K562 (cell line): Measurements from ENCODE around the gene ABHD16B. TPM values are rescaled to one million over a fixed set of nuclear protein-coding genes. Genes with fewer than 3 reads are reported as not detected.

Experiments used
- CEBPG ChIP-seq, 3 experiments: fragments of 200-800 bp in 1 of 3; sonication (Bioruptor generic) in 1 of 3; sonication (generic) in 1 of 3; formaldehyde crosslinking in 1 of 3; IDR thresholded peaks in 2 of 3; conservative IDR thresholded peaks in 1 of 3; 2 replicates each; pipeline versions ENCODE4 v1.6.1 to v1.8.0; 2016 to 2022; ENCODE audit warnings: missing compliant biosample characterization in 2 of 3, missing genetic modification characterization in 2 of 3, mild to moderate bottlenecking in 1 of 3, missing genetic modification reagents in 1 of 3
- CREB5 ChIP-seq: fragments of 250-450 bp; sonication (Bioruptor Pico); IDR thresholded peaks from 2 replicates; pipeline ENCODE4 v1.5.0; 2020; ENCODE audit warnings: mild to moderate bottlenecking
- FOXP4 ChIP-seq: sonication (generic); formaldehyde crosslinking; IDR thresholded peaks from 2 replicates; pipeline ENCODE4 v1.8.0; 2022; ENCODE audit warnings: mild to moderate bottlenecking, missing genetic modification reagents, borderline replicate concordance
- MAFF ChIP-seq: IDR thresholded peaks from 2 replicates; pipeline ENCODE4 v1.6.1; 2012; ENCODE audit warnings: low read length, improper control_type of control experiment
- PHTF2 ChIP-seq: fragments of 250-450 bp; sonication (Bioruptor Pico); IDR thresholded peaks from 2 replicates; pipeline ENCODE4 v1.5.0; 2021; ENCODE audit warnings: mild to moderate bottlenecking
- SMC3 ChIP-seq: conservative IDR thresholded peaks from 2 replicates; pipeline ENCODE4 v1.6.1; 2011; ENCODE audit warnings: low read depth, low read length, improper control_type of control experiment; ENCODE audit not compliant: insufficient read depth
- TEAD1 ChIP-seq, 2 experiments: fragments of 450-650 bp in 1 of 2; sonication (generic) in 1 of 2; formaldehyde crosslinking; IDR thresholded peaks; 2 replicates each; pipeline versions ENCODE4 v1.4.0 to v1.8.0; 2020 to 2022; ENCODE audit warnings: mild to moderate bottlenecking in 2 of 2, missing genetic modification reagents in 1 of 2
- TFAM ChIP-seq: fragments of 250-450 bp; sonication (Bioruptor Pico); conservative IDR thresholded peaks from 2 replicates; pipeline ENCODE4 v1.5.0; 2021; ENCODE audit warnings: mild to moderate bottlenecking, moderate library complexity
- ZBTB11 ChIP-seq, 3 experiments: fragments of 200-800 bp in 1 of 3; fragments of 250-450 bp in 1 of 3; fragments of 450-650 bp in 1 of 3; sonication (Bioruptor Pico) in 1 of 3; sonication (Bioruptor generic) in 1 of 3; formaldehyde crosslinking in 1 of 3; IDR thresholded peaks; 2 replicates each; pipeline versions ENCODE4 v1.6.1 to v1.8.0; 2016 to 2022; ENCODE audit warnings: mild to moderate bottlenecking in 2 of 3, missing genetic modification characterization in 2 of 3, missing compliant biosample characterization in 1 of 3, moderate library complexity in 1 of 3
- ZC3H8 ChIP-seq: fragments of 450-650 bp; IDR thresholded peaks from 2 replicates; pipeline ENCODE4 v1.6.1; 2017
- ZNF780A ChIP-seq: fragments of 250-450 bp; sonication (Bioruptor Pico); IDR thresholded peaks from 2 replicates; pipeline ENCODE4 v1.5.0; 2021; ENCODE audit warnings: mild to moderate bottlenecking
- polyA plus RNA-seq, 8 experiments: library from polyadenylated mRNA; depleted of rRNA in 4 of 8; stranded (reverse) in 5 of 8; unstranded in 3 of 8; fragments of >200 nt; fragmentation: Nextera tagmentation in 2 of 8; fragmentation: Illumina TruSeq in 1 of 8; extraction: Ambion mirVana in 2 of 8; extraction: Trizol in 1 of 8; gene quantifications; 2 replicates each; pipeline versions ENCODE4 v1.2.1 to v1.2.3, GENCODE V29; 2011 to 2014; ENCODE audit warnings: inconsistent platforms in 1 of 8, missing spikeins in 1 of 8
- total RNA-seq, 7 experiments: library from RNA; depleted of rRNA in 6 of 7; stranded (reverse); fragments of >200 nt in 6 of 7; fragmentation: Illumina TruSeq in 2 of 7; extraction: Trizol in 2 of 7; gene quantifications; 2 replicates each; pipeline versions ENCODE4 v1.2.1 to v1.2.3, GENCODE V29; 2011 to 2021; ENCODE audit warnings: low replicate concordance in 1 of 7
- TF ChIP-seq, protein P1 (sequence below): fragments of 250-450 bp; sonication (Bioruptor Pico); IDR thresholded peaks from 2 replicates; pipeline ENCODE4 v1.4.0; 2020
- TF ChIP-seq, protein P2 (sequence below): fragments of 250-450 bp; sonication (Bioruptor Pico); IDR thresholded peaks from 2 replicates; pipeline ENCODE4 v1.8.0; 2021; ENCODE audit warnings: mild to moderate bottlenecking, moderate library complexity

ABHD16B gene
- total and polyA plus RNA-seq, 9 of the 15 experiments (the other 6 are each of a cell fraction or from before 2014, with no cell fraction given): not detected

DNA sequence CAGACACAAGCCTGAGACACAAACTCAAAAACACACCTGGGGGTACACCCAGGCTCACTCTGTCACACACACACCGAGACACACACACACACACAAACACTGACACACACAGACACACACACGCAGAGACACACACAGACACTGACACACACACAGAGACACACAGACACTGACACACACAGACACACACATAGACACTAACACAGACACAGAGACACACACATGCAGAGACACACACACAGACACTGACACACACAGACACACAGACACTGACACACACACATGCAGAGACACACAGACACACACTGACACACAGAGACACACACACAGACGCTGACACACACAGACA, 14.4 kb upstream of the ABHD16B start (continued):
- TF ChIP-seq ZNF780A (CRISPR knock-in tag) (no peak), TFAM (CRISPR knock-in tag) (no peak), SMC3 (no peak), MAFF (no peak), FOXP4 (CRISPR knock-in tag) (no peak), CREB5 (CRISPR knock-in tag) (no peak), PHTF2 (CRISPR knock-in tag) (no peak), CEBPG (CRISPR knock-in tag; IDR thresholded peaks at IDR 0.05) (no peak), CEBPG (tag; conservative IDR thresholded peaks at IDR 0.05 in 1 of 2, IDR thresholded peaks at IDR 0.05 in 1 of 2) (no peak), ZC3H8 (no peak), ZBTB11 (CRISPR knock-in tag; IDR thresholded peaks at IDR 0.05) (no peak), TEAD1 (CRISPR knock-in tag; IDR thresholded peaks at IDR 0.05) (no peak)
- TF ChIP-seq, protein P1, sequence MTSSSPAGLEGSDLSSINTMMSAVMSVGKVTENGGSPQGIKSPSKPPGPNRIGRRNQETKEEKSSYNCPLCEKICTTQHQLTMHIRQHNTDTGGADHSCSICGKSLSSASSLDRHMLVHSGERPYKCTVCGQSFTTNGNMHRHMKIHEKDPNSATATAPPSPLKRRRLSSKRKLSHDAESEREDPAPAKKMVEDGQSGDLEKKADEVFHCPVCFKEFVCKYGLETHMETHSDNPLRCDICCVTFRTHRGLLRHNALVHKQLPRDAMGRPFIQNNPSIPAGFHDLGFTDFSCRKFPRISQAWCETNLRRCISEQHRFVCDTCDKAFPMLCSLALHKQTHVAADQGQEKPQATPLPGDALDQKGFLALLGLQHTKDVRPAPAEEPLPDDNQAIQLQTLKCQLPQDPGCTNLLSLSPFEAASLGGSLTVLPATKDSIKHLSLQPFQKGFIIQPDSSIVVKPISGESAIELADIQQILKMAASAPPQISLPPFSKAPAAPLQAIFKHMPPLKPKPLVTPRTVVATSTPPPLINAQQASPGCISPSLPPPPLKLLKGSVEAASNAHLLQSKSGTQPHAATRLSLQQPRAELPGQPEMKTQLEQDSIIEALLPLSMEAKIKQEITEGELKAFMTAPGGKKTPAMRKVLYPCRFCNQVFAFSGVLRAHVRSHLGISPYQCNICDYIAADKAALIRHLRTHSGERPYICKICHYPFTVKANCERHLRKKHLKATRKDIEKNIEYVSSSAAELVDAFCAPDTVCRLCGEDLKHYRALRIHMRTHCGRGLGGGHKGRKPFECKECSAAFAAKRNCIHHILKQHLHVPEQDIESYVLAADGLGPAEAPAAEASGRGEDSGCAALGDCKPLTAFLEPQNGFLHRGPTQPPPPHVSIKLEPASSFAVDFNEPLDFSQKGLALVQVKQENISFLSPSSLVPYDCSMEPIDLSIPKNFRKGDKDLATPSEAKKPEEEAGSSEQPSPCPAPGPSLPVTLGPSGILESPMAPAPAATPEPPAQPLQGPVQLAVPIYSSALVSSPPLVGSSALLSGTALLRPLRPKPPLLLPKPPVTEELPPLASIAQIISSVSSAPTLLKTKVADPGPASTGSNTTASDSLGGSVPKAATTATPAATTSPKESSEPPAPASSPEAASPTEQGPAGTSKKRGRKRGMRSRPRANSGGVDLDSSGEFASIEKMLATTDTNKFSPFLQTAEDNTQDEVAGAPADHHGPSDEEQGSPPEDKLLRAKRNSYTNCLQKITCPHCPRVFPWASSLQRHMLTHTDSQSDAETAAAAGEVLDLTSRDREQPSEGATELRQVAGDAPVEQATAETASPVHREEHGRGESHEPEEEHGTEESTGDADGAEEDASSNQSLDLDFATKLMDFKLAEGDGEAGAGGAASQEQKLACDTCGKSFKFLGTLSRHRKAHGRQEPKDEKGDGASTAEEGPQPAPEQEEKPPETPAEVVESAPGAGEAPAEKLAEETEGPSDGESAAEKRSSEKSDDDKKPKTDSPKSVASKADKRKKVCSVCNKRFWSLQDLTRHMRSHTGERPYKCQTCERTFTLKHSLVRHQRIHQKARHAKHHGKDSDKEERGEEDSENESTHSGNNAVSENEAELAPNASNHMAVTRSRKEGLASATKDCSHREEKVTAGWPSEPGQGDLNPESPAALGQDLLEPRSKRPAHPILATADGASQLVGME (CRISPR knock-in tag): no peak
- TF ChIP-seq, protein P2, sequence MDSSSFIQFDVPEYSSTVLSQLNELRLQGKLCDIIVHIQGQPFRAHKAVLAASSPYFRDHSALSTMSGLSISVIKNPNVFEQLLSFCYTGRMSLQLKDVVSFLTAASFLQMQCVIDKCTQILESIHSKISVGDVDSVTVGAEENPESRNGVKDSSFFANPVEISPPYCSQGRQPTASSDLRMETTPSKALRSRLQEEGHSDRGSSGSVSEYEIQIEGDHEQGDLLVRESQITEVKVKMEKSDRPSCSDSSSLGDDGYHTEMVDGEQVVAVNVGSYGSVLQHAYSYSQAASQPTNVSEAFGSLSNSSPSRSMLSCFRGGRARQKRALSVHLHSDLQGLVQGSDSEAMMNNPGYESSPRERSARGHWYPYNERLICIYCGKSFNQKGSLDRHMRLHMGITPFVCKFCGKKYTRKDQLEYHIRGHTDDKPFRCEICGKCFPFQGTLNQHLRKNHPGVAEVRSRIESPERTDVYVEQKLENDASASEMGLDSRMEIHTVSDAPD (CRISPR knock-in tag): no peak
